ENCODE data around the gene NRAP. TPM values are rescaled to one million over a fixed set of nuclear protein-coding genes. Genes with fewer than 3 reads are reported as not detected.

Gene NRAP
- total and polyA plus RNA-seq, 10 of the 15 experiments (the other 5 are each of a cell fraction or from before 2014, with no cell fraction given), result not detected

GRCh38 chr10:113560071-113560470 lies 103.8 kb downstream of the NRAP start (continued):
- TF ChIP-seq CUX1 (IDR thresholded peaks at IDR 0.05; ENCODE audit: insufficient replicate concordance, low read depth, low read length), result no peak
- TF ChIP-seq MTA2 (IDR thresholded peaks at IDR 0.05; ENCODE audit: low read depth), result no peak
- no peak for TF ChIP-seq NFYB (IDR thresholded peaks at IDR 0.05; ENCODE audit: insufficient read depth, low read depth, low read length)
- no peak for TF ChIP-seq CHD1 (IDR thresholded peaks at IDR 0.05; ENCODE audit: low read depth, low read length)
- no peak for TF ChIP-seq SIN3A (IDR thresholded peaks at IDR 0.05; ENCODE audit: low read depth, low read length)

GRCh38 chr10:113557903-113558321 lies 105.9 kb downstream of the NRAP start:
- BruUV-seq (replicated peaks), result no TSS peak
- ChIA-PET RAD21 (ENCODE audit: unreplicated experiment) (no interaction called here), SMC1A (ENCODE audit: uncharacterized antibody, unreplicated experiment) (no interaction called here), CTCF (interaction anchor here (0.7 kb wide), 1 partner anchor 552 kb away, joined by 3 read pairs; no protein-coding TSS in a partner anchor), POLR2A (no interaction called here)
- peaks cover 0 to 7% of the 10 kb centered on the region in 2 experiments; a peak in 3 of 4 replicates for H3K27me3 ChIP-seq (replicated peaks in 1 of 2; ENCODE audit: control insufficient read depth in 2 of 2, insufficient read depth in 2 of 2, low read length in 1 of 2)
- no peaks in the 10 kb centered on the region for H3K79me2 ChIP-seq (ENCODE audit: control insufficient read depth, insufficient read depth, low read length)
- no peak overlapping the region for H2AFZ ChIP-seq (ENCODE audit: control insufficient read depth, low read depth, low read length)
- intact Hi-C loops (cut with micrococcal nuclease; ENCODE audit: unreplicated experiment) (no loop called here), in situ Hi-C loops (cut with MboI) (no loop called here)
- FAIRE-seq (no peak), ATAC-seq (no peak), DNase-seq (ENCODE audit: low read depth, low spot score) (no peak)
- no peak overlapping the region for H3K4me3 ChIP-seq
- no peaks in the 10 kb centered on the region for H3K9me3 ChIP-seq (replicated peaks; ENCODE audit: control insufficient read depth, insufficient read depth, low read length)
- H3K27ac ChIP-seq (ENCODE audit: control insufficient read depth, insufficient read depth), result no peak overlapping the region
- no peak overlapping the region for H3K9ac ChIP-seq (ENCODE audit: control insufficient read depth, insufficient read depth, low read length)
- H3K36me3 ChIP-seq (ENCODE audit: control insufficient read depth in 2 of 2, insufficient read depth in 2 of 2, low read length in 1 of 2), result no peaks in the 10 kb centered on the region
- no peaks in the 10 kb centered on the region for H4K20me1 ChIP-seq (ENCODE audit: control insufficient read depth, insufficient read depth)
- WGBS (ENCODE audit: insufficient coverage, insufficient replicate concordance, low lambda C conversion rate, missing lambda C conversion rate), result 42% methylated on average over 9 of the region's 9 CpGs
- H3K4me1 ChIP-seq (ENCODE audit: control insufficient read depth, insufficient read depth, low read length), result no peaks in the 10 kb centered on the region
- H3K4me2 ChIP-seq (ENCODE audit: control insufficient read depth, insufficient read depth), result no peak overlapping the region
- TF ChIP-seq EED (IDR thresholded peaks at IDR 0.05; ENCODE audit: low read depth) (no peak), ZNF687 (IDR thresholded peaks at IDR 0.05) (no peak), RCOR1 (conservative IDR thresholded peaks at IDR 0.05; ENCODE audit: low read depth, low read length) (no peak), BMI1 (IDR thresholded peaks at IDR 0.05; ENCODE audit: borderline replicate concordance) (no peak), ZZZ3 (IDR thresholded peaks at IDR 0.05; ENCODE audit: control insufficient read depth, insufficient read length, low read depth) (no peak), GABPA (IDR thresholded peaks at IDR 0.05; ENCODE audit: low read depth) (no peak), POU2F2 (IDR thresholded peaks at IDR 0.05; ENCODE audit: borderline replicate concordance, low read depth, low read length) (no peak), ZNF274 (IDR thresholded peaks at IDR 0.05; ENCODE audit: insufficient read depth, insufficient read length) (no peak), CHD2 (IDR thresholded peaks at IDR 0.05; ENCODE audit: borderline replicate concordance, low read depth, low read length) (no peak), CBFB (IDR thresholded peaks at IDR 0.05; ENCODE audit: low read depth) (no peak)

All from GM12878 (cell line).